ENCODE measurements around the gene NFIA.

Gene NFIA

GRCh38 chr1:61152066-61152465 lies 69.7 kb downstream of the NFIA start:
- no peak for DNase-seq (ENCODE audit: low read depth, low spot score)

DNA sequence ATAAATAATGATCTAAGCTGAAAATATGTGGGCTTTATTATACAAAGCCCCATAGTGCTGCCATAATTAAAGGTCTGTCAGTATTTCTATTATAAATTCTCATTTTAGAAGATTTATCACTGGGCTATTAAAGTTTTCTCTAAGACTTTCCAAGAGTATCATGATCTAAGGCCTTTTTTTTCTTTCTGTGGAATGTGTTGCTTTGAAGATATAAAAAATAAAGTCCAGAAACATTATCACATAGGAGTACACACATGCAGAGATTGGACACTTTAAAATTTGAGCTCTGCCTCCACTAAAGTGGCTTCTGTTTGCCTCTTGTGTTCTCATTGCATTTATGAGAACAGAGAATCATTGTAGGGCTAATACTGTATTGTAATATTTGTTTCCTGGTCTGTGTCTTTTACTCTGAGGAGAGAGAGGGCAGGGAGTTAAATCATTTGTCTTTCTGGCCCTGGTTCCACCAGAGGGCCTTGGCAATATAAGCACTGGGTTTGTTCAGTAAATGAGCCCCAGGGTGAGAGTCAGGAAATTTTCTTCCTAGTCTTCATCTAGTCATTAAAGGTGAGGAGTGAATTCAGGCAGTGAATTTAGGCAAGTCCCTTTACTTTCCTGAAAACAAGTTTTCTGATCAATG lies 70.2 kb downstream of the NFIA start:
- no peak for DNase-seq (ENCODE audit: low read depth, low spot score)

GRCh38 chr1:61156576-61157467 lies 74.5 kb downstream of the NFIA start:
- no peak for DNase-seq (ENCODE audit: low read depth, low spot score)

- no peak for DNase-seq (ENCODE audit: low read depth, low spot score)
Observed at GRCh38 chr1:61157468-61157987, 75.2 kb downstream of the NFIA start.

DNA sequence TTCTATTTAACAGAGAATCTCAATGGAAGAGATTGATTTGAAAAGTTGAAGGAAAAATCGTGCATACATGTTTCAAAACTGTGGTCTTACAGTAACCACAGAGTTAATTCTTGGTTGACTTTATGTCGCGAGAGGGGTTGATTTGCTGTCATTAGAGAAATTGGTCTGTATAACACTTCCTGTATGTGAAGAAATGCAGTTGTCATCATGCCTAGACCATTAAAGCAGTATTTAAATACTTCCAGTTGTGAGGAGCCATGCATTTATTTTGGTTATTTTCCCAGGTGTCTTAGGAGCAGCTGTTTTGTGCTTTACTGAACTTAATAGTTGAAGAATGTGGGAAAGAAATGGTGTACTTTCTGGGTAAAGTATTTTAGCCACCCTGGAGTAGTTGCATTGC lies 76.2 kb downstream of the NFIA start:
- DNase-seq (ENCODE audit: low read depth, low spot score) = no peak

DNA sequence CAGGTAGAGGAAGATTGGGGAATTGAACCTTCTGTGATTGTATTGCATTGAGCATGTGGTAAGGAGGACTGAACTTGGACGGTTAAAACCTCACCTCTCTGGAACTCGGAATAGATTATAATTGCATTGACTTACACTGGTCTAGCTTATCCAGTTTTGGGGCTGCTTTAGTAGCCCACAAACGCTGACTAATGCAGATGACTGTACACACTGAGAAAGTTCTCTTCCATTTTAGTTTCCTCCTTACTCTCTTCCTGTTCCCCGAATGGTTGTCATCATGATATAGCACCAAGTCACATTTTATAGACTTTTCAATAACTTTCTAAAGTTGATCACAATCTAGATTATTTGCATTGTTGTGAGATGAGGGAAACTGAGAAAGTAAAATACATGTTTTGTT lies 78.2 kb downstream of the NFIA start:
- DNase-seq (ENCODE audit: low read depth, low spot score) = no peak

- DNase-seq (ENCODE audit: low read depth, low spot score) = no peak
Observed at GRCh38 chr1:61162520-61163258, 80.3 kb downstream of the NFIA start.

GRCh38 chr1:61163355-61163754 lies 81.0 kb downstream of the NFIA start:
- DNase-seq (ENCODE audit: low read depth, low spot score) = no peak

GRCh38 chr1:61165402-61165801 lies 83.0 kb downstream of the NFIA start:
- DNase-seq (ENCODE audit: low read depth, low spot score) = no peak

- DNase-seq (ENCODE audit: low read depth, low spot score) = no peak
Observed at GRCh38 chr1:61167309-61167708, 84.9 kb downstream of the NFIA start.

DNA sequence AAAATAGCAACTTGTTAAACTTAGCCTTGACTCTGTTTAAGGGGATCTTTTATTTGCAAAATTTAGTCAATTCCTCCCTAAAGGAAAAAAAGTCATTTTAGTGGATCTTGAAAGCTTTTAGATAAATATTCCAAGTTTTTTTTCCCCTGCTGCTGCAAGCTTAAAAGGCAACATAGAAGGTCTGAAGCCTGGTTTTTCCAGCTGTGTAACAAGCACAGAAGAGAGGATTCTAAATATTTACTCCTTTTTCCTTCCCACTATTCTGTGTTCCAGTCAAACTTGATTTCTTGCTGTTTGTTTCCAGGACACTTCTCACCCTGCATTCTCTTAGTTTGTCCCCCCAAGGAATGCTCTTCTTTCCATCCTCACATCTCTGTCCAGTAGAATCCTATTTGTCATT lies 86.7 kb downstream of the NFIA start:
- no peak for DNase-seq (ENCODE audit: low read depth, low spot score)

- no peak for DNase-seq (ENCODE audit: low read depth, low spot score)
Observed at GRCh38 chr1:61169634-61170033, 87.3 kb downstream of the NFIA start.

- no peak for DNase-seq (ENCODE audit: low read depth, low spot score)
Observed at GRCh38 chr1:61170328-61171238, 88.2 kb downstream of the NFIA start.

- DNase-seq (ENCODE audit: low read depth, low spot score) = no peak
Observed at GRCh38 chr1:61171346-61171745, 89.0 kb downstream of the NFIA start.

DNA sequence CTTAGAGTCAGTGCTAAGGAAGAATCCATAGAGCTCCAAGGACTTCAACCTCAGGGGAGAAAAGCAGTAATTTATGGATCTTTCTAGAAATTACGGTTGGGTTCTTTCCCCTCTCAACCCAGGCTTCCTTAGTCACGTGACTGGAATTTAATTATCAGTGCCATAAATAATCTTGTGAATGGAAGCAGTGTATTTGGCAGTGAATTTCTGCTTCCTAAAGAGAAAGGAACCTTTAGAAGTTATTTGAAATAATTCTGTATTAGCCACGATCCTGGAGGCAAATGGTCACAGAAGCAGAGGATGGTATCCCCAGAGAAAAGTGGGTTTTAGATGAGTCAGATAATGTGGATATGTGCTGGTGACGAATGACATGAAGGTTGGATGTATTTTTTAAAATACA lies 89.6 kb downstream of the NFIA start:
- no peak for DNase-seq (ENCODE audit: low read depth, low spot score)

GRCh38 chr1:61173118-61173517 lies 90.8 kb downstream of the NFIA start:
- DNase-seq (ENCODE audit: low read depth, low spot score) = no peak

- no peak for DNase-seq (ENCODE audit: low read depth, low spot score)
Observed at GRCh38 chr1:61174060-61174795, 91.9 kb downstream of the NFIA start.

DNA sequence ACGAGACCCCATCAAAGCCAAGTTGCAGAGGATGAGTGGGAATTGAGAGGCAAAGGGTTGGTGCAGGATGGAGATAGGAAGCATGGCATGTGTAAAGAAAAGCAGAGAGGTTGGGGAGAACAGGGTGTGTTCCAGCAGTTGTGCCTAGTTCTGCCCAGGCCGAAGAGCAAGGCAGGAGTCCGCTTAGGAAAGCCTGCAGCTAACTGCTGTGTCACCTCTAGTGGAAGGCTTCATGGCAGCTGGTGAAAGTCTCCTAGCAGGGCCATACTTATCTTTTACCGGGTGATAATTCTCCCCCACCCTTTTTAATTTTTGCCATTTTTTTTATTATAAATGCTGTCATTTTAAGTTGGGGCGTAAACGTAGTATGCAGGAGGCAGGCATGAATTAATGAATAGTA lies 93.6 kb downstream of the NFIA start:
- DNase-seq (ENCODE audit: low read depth, low spot score) = no peak

DNA sequence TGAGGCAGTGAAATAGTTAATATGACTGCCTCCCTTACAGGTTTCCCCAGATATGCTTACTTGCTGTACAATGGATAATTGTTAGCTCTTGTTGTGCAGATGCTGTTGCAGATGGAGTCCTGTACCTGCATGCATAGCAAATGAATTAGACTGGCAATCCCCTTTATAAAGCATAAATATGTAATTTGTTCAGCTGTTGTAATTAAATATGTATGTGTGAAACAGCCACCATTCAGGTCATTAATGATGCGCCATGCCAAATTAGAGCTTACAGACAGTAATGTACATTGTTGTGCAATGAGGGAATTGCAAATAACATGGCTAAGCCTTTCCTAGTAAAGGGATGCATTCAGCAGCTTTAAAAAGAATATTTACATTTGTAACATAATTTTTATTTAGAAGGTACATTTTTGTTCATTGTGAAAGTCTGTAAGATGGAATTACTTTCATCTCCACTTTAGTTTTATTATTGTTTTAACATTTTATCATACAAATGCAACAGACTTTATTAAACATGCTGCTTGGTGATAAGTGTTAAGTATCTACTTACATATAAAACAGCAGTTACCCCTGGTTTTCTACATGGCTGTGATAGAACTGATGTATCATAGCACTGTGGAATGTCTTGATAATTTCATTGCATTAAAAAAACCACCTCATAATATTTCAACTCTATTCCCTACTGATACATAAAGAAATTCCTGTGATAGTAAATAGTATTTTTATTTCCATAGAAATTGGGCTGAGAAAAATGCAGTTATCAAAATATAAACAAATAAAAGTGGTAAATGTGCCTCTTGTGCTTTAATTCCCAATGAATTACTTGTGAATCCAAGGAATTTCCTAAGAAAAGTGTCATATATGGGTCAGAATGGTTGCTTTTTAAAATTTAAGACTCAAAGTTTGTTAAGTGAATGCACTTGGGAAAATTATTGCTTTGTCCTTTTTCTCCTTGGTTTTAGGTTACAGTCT lies 99.0 kb downstream of the NFIA start:
- no peak for DNase-seq (ENCODE audit: low read depth, low spot score)

All from activated CD4-positive, CD25-positive, alpha-beta regulatory T cell treated with anti-CD3 and anti-CD28 coated beads, Interleukin-2, amount 50 U/mL, for 16 hours (primary cell).